Stimulated activated naive CD8-positive, alpha-beta T cell treated with anti-CD3 and anti-CD28 coated beads, Interleukin-15, amount 100 ng/mL, for 72 hours (primary cell): Measurements from ENCODE around the gene PLCB4.

Experiments used
- ATAC-seq: fragments of 150-1000 bp; cut with Tn5 transposase; 2 replicates; pipeline ENCODE4 v1.10.0; 2021; ENCODE audit warnings: mild to moderate bottlenecking, moderate library complexity
- DNase-seq, 2 donors: peaks; one replicate each; pipeline ENCODE4 v3.0.0; 2021 to 2022
- H3K27ac Mint-ChIP-seq, 2 donors: one replicate each; pipeline ENCODE4 v1.8.0; 2022; ENCODE audit warnings: mild to moderate bottlenecking in 2 of 2, mixed read lengths in 2 of 2, moderate library complexity in 2 of 2
- H3K27me3 Mint-ChIP-seq: one replicate; pipeline ENCODE4 v1.8.0; 2022; ENCODE audit warnings: mixed read lengths
- H3K4me1 Mint-ChIP-seq: one replicate; pipeline ENCODE4 v1.8.0; 2022; ENCODE audit warnings: mild to moderate bottlenecking, mixed read lengths
- H3K4me3 Mint-ChIP-seq, 2 donors: one replicate each; pipeline ENCODE4 v1.8.0; 2022; ENCODE audit warnings: mild to moderate bottlenecking in 2 of 2, mixed read lengths in 2 of 2, moderate library complexity in 1 of 2
- H3K9me3 Mint-ChIP-seq, 2 donors: one replicate each; pipeline ENCODE4 v1.8.0; 2022; ENCODE audit warnings: mixed read lengths in 2 of 2

The PLCB4 gene

GRCh38 chr20:9392892-9393857, 324.3 kb downstream of the PLCB4 start:
- Mint-ChIP-seq H3K27me3 (no peaks in the 10 kb centered on the region), H3K27ac (no peak overlapping the region), H3K9me3 (no peaks in the 10 kb centered on the region), H3K4me3 (no peak overlapping the region), H3K4me1 (no peaks in the 10 kb centered on the region)
- no peak for DNase-seq
- no peak for ATAC-seq

- ATAC-seq: no peak
- H3K4me1 Mint-ChIP-seq: no peaks in the 10 kb centered on the region
- no peaks in the 10 kb centered on the region for H3K27me3 Mint-ChIP-seq
- no peaks in the 10 kb centered on the region for H3K9me3 Mint-ChIP-seq
- H3K4me3 Mint-ChIP-seq: no peak overlapping the region
- H3K27ac Mint-ChIP-seq: no peak overlapping the region
- no peak for DNase-seq
Measured at GRCh38 chr20:9395971-9396370, 327.1 kb downstream of the PLCB4 start.

- H3K27me3 Mint-ChIP-seq: no peaks in the 10 kb centered on the region
- DNase-seq (no peak), ATAC-seq (no peak)
- H3K4me3 Mint-ChIP-seq: no peak overlapping the region
- no peaks in the 10 kb centered on the region for H3K9me3 Mint-ChIP-seq
- no peak overlapping the region for H3K27ac Mint-ChIP-seq
- H3K4me1 Mint-ChIP-seq: no peaks in the 10 kb centered on the region
Measured at GRCh38 chr20:9397928-9398327, 329.0 kb downstream of the PLCB4 start.

GRCh38 chr20:9398882-9399281, 330.0 kb downstream of the PLCB4 start:
- Mint-ChIP-seq H3K27ac (no peak overlapping the region), H3K27me3 (no peaks in the 10 kb centered on the region), H3K4me1 (no peaks in the 10 kb centered on the region), H3K9me3 (no peaks in the 10 kb centered on the region), H3K4me3 (no peak overlapping the region)
- DNase-seq (no peak), ATAC-seq (no peak)

DNA sequence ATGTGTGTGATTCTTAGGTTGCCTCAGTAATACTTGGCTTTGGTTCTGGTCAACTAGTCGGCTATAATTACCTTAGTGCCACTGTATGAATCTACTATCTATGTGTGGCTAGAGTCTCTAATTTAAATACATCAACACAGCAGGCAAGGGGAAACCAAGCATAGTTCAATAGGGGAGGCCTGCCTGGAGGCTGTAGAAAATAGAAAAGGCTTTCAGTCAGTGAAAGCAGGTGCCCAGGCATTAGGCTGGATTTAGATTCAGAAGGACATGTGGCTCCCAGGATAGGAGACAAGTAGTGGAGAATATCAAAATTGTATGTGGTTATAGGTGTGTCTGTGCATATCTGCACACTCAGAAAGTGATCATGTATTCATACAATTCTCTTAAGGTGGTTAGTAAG, 330.4 kb downstream of the PLCB4 start:
- H3K27me3 Mint-ChIP-seq: no peaks in the 10 kb centered on the region
- no peak for ATAC-seq
- H3K9me3 Mint-ChIP-seq: no peaks in the 10 kb centered on the region
- H3K27ac Mint-ChIP-seq: no peak overlapping the region
- no peaks in the 10 kb centered on the region for H3K4me1 Mint-ChIP-seq
- no peak overlapping the region for H3K4me3 Mint-ChIP-seq
- DNase-seq: no peak

DNA sequence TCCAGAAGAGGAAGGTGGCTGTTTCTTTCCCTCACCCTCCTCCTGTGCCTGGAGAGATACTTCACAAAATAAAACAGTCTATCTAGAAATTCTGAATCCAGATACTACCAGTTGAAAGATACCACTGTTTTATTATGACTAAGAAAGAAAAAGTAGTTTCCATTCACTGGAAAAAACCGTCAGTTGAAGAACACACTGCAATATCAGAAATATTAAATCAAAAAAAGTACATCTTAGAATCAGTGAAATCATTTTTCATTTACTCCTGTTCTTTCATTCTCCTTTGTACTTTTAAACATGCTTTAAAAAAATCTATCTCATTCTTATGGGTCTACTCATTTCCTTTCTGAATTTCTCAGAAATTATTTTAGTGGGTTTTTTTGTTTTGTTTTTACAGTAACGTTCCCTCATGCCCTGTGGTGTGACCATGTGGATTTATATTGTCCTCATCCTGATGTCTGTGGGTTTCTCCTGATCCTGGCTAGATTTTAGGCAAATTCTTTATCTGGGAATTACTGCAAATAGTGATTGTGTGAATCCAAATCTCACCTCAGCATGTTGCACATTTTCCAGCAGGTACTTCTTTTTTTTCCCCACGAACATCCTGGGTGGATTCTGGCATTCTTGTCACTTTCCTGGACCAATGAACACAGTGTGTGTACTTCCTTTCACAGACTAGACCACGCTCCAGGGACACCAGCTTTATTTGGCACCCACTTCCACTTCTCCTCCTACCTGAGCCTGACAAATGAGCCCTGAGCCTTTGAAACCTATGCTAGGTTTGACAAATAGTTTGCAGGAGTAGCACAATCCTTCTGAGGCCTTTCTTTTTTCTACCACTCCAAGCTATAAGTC, 331.5 kb downstream of the PLCB4 start:
- no peak overlapping the region for H3K27ac Mint-ChIP-seq
- no peak for DNase-seq
- H3K4me1 Mint-ChIP-seq: no peaks in the 10 kb centered on the region
- H3K9me3 Mint-ChIP-seq: no peaks in the 10 kb centered on the region
- no peak overlapping the region for H3K4me3 Mint-ChIP-seq
- no peaks in the 10 kb centered on the region for H3K27me3 Mint-ChIP-seq
- ATAC-seq: no peak

DNA sequence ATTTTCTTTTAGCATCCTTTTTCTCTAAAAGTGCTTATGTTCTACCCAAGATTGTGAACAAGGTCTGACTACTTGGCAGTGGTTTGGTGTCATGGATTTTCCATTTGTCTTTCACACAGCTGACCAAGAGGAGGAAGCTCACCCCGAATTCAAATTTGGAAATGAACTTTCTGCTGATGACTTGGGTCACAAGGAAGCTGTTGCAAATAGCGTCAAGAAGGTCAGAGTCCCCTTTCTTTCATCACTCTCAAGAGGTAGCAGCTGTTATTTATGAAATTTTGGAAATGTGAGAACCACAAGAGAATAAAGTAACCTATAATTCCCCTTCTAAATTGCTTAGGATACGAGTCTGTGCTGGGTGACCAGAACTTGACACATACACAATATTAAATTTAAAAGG, 332.5 kb downstream of the PLCB4 start:
- Mint-ChIP-seq H3K4me3 (no peak overlapping the region), H3K4me1 (no peaks in the 10 kb centered on the region), H3K9me3 (no peaks in the 10 kb centered on the region), H3K27ac (no peak overlapping the region), H3K27me3 (no peaks in the 10 kb centered on the region)
- no peak for ATAC-seq
- no peak for DNase-seq

GRCh38 chr20:9402141-9402540, 333.3 kb downstream of the PLCB4 start:
- ATAC-seq (no peak), DNase-seq (no peak)
- no peak overlapping the region for H3K27ac Mint-ChIP-seq
- no peaks in the 10 kb centered on the region for H3K27me3 Mint-ChIP-seq
- H3K4me3 Mint-ChIP-seq: no peak overlapping the region
- no peaks in the 10 kb centered on the region for H3K9me3 Mint-ChIP-seq
- H3K4me1 Mint-ChIP-seq: no peaks in the 10 kb centered on the region

GRCh38 chr20:9402546-9402945, 333.7 kb downstream of the PLCB4 start:
- Mint-ChIP-seq H3K27me3 (no peaks in the 10 kb centered on the region), H3K4me3 (no peak overlapping the region), H3K9me3 (no peaks in the 10 kb centered on the region), H3K4me1 (no peaks in the 10 kb centered on the region), H3K27ac (no peak overlapping the region)
- ATAC-seq: no peak
- no peak for DNase-seq

DNA sequence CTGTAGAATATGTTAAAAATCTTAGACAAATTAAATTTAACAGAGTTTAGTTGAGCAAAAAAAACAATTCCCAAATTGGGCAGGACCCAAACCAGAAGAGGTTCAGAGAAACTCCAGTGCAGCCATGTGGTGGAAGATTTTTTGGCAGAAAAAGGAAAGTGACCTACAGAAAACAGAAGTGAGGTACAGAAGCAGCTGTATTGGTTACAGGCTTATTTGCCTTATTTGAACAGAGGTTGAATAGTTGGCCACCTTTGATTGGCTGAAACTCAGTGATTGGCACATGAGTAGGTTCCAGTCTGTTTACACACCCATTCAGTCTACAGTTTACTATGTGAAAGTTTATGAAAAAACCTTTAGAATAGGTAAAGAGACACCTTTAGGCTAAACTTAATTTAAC, 334.6 kb downstream of the PLCB4 start:
- Mint-ChIP-seq H3K4me3 (no peak overlapping the region), H3K9me3 (no peaks in the 10 kb centered on the region), H3K27me3 (no peaks in the 10 kb centered on the region), H3K4me1 (no peaks in the 10 kb centered on the region), H3K27ac (no peak overlapping the region)
- ATAC-seq: no peak
- no peak for DNase-seq

GRCh38 chr20:9407805-9408421, 339.0 kb downstream of the PLCB4 start:
- peak; percentile 69 for ATAC-seq
- no peaks in the 10 kb centered on the region for H3K27me3 Mint-ChIP-seq
- no peaks in the 10 kb centered on the region for H3K9me3 Mint-ChIP-seq
- DNase-seq: peak; percentile 40
- H3K27ac Mint-ChIP-seq: no peak overlapping the region
- H3K4me1 Mint-ChIP-seq: no peaks in the 10 kb centered on the region
- H3K4me3 Mint-ChIP-seq: no peak overlapping the region

- Mint-ChIP-seq H3K4me1 (no peaks in the 10 kb centered on the region), H3K9me3 (no peaks in the 10 kb centered on the region), H3K4me3 (no peak overlapping the region), H3K27ac (no peak overlapping the region), H3K27me3 (no peaks in the 10 kb centered on the region)
- DNase-seq (no peak), ATAC-seq (no peak)
Measured at GRCh38 chr20:9408422-9409300, 339.8 kb downstream of the PLCB4 start.

DNA sequence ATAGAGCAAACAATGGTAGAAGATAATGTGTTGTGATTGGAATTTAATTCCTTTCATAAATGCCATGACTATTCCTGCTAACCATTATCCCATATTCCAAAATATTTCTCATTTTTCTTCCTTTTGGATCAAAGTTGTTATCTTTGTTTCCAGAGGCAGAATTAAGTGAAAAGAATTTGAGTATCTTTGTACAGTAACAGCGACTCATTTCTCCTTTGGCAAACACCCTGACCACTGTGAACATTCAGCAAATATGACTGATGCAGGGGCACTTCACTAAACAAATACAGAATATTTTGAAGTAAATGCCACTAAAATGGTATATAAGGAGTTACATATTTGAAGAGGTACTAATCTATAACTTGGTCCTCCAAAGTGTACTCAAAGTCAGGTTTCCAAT, 340.5 kb downstream of the PLCB4 start:
- ATAC-seq (no peak), DNase-seq (no peak)
- no peak overlapping the region for H3K27ac Mint-ChIP-seq
- no peak overlapping the region for H3K4me3 Mint-ChIP-seq
- no peaks in the 10 kb centered on the region for H3K9me3 Mint-ChIP-seq
- H3K4me1 Mint-ChIP-seq: no peaks in the 10 kb centered on the region
- no peaks in the 10 kb centered on the region for H3K27me3 Mint-ChIP-seq

DNA sequence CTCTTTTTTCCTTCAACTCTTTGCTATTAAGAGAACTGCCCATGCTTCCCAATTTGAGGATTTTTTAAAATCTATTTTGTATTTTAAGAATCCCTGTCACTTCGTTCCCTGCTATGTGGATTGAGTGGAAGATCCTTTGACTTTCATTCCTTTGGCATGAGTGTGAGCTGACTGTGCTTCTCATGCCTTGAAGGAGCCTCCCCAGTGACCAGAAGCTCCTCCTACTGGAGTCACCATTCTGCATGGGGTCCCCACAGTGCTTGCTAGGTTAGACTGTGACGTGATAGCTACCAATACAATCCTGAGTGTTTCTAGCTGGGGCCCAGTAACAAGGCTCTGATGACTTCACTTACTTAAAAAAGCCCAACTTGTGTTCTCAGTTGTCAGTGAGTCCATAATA, 341.1 kb downstream of the PLCB4 start:
- no peaks in the 10 kb centered on the region for H3K9me3 Mint-ChIP-seq
- DNase-seq (no peak), ATAC-seq (no peak)
- H3K27ac Mint-ChIP-seq: no peak overlapping the region
- no peaks in the 10 kb centered on the region for H3K4me1 Mint-ChIP-seq
- no peak overlapping the region for H3K4me3 Mint-ChIP-seq
- no peaks in the 10 kb centered on the region for H3K27me3 Mint-ChIP-seq

DNA sequence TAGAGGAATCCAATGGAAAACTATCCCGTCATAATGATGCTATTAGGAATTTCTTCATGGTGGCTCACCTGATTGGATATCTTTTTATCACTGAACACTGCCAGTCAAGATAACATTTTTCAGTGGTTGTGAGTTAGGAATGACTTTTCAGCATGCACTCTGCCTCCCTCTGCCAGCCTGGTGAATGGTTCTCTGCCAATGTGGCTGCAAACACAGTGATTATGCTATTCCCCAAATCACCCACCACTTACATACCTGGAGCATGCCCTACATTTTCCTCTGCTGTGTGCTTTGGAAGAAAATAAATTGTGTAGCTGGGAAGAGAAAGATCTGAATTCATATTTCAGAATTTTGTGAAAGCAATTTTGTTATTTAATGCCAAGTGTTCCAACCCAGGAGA, 342.9 kb downstream of the PLCB4 start:
- H3K27me3 Mint-ChIP-seq: no peaks in the 10 kb centered on the region
- H3K27ac Mint-ChIP-seq: no peak overlapping the region
- H3K9me3 Mint-ChIP-seq: no peaks in the 10 kb centered on the region

More for the DNA sequence above, 342.9 kb downstream of the PLCB4 start:
- ATAC-seq (no peak), DNase-seq (no peak)
- Mint-ChIP-seq H3K4me3 (no peak overlapping the region), H3K4me1 (no peaks in the 10 kb centered on the region)
